Keratinocyte (primary cell): ENCODE measurements around the gene TNIK. TPM values are rescaled to one million over a fixed set of nuclear protein-coding genes. Genes with fewer than 3 reads are reported as not detected.

Source experiments
- DNase-seq: peaks from one replicate; pipeline ENCODE4 v3.0.0-alpha.2; 2011; ENCODE audit warnings: low read depth, missing footprints, low spot score
- FAIRE-seq: peaks from 2 replicates; lab custom pipeline; 2011; peaks lifted over from hg19 to GRCh38; lab: Jason Lieb, UNC
- H2AFZ ChIP-seq: 2 replicates; pipeline ENCODE4 v1.6.0; 2012; ENCODE audit warnings: low read length, control low read depth, inconsistent platforms; ENCODE audit not compliant: control insufficient read depth
- H3K27ac ChIP-seq: 2 replicates; pipeline ENCODE4 v1.5.1; 2011; ENCODE audit warnings: low read length; ENCODE audit not compliant: control insufficient read depth, insufficient read depth
- H3K27me3 ChIP-seq: 3 replicates; pipeline ENCODE4 v1.6.0; 2011; ENCODE audit warnings: low read length; ENCODE audit not compliant: control insufficient read depth, insufficient read depth; ENCODE audit errors: extremely low read depth
- H3K36me3 ChIP-seq, 2 experiments: 2 replicates in 1 of 2; 3 replicates in 1 of 2; pipeline ENCODE4 v1.5.1; 2011; ENCODE audit warnings: low read length in 2 of 2, mild to moderate bottlenecking in 1 of 2; ENCODE audit not compliant: control insufficient read depth in 2 of 2, insufficient read depth in 2 of 2; ENCODE audit errors: extremely low read depth in 1 of 2
- H3K4me1 ChIP-seq: 3 replicates; pipeline ENCODE4 v1.5.1; 2011; ENCODE audit warnings: low read length; ENCODE audit not compliant: control insufficient read depth, insufficient read depth; ENCODE audit errors: extremely low read depth
- H3K4me2 ChIP-seq: 3 replicates; pipeline ENCODE4 v1.6.0; 2011; ENCODE audit warnings: low read depth, low read length; ENCODE audit not compliant: control insufficient read depth, insufficient read depth; ENCODE audit errors: extremely low read depth
- H3K4me3 ChIP-seq, 3 experiments: fragments of 200-600 bp in 1 of 3; sonication (generic) in 1 of 3; 2 replicates in 2 of 3; 3 replicates in 1 of 3; pipeline ENCODE4 v1.5.1; 2011 to 2016; ENCODE audit warnings: low read length in 3 of 3, mild to moderate bottlenecking in 3 of 3, control low read depth in 2 of 3, inconsistent platforms in 1 of 3, low read depth in 1 of 3, mixed read lengths in 1 of 3, mixed run types in 1 of 3, moderate library complexity in 1 of 3; ENCODE audit not compliant: control insufficient read depth in 2 of 3, insufficient read depth in 2 of 3; ENCODE audit errors: extremely low read depth in 1 of 3
- H3K79me2 ChIP-seq: 2 replicates; pipeline ENCODE4 v1.6.0; 2012; ENCODE audit warnings: low read length; ENCODE audit not compliant: control insufficient read depth, insufficient read depth
- H3K9ac ChIP-seq: 3 replicates; pipeline ENCODE4 v1.6.0; 2011; ENCODE audit warnings: low read length; ENCODE audit not compliant: control insufficient read depth, insufficient read depth; ENCODE audit errors: extremely low read depth
- H3K9me1 ChIP-seq: 3 replicates; pipeline ENCODE4 v1.6.0; 2011; ENCODE audit warnings: low read length; ENCODE audit not compliant: control insufficient read depth, insufficient read depth; ENCODE audit errors: extremely low read depth
- H3K9me3 ChIP-seq: 2 replicates; pipeline ENCODE4 v1.5.1; 2012; ENCODE audit warnings: low read depth, low read length; ENCODE audit not compliant: control insufficient read depth
- H4K20me1 ChIP-seq: 3 replicates; pipeline ENCODE4 v1.6.0; 2011; ENCODE audit warnings: low read length; ENCODE audit not compliant: control insufficient read depth, insufficient read depth; ENCODE audit errors: extremely low read depth
- CTCF ChIP-seq, 3 experiments: IDR thresholded peaks in 1 of 3; conservative IDR thresholded peaks in 1 of 3; optimal IDR thresholded peaks in 1 of 3; 2 replicates in 2 of 3; 3 replicates in 1 of 3; pipeline versions ENCODE3 to v1.5.1; 2011; ENCODE audit warnings: low read length in 3 of 3, mild to moderate bottlenecking in 3 of 3, moderate library complexity in 2 of 3, control low read depth in 1 of 3, inconsistent platforms in 1 of 3; ENCODE audit not compliant: insufficient read depth in 2 of 3; ENCODE audit errors: extremely low read depth in 1 of 3
- EZH2 ChIP-seq: IDR thresholded peaks from one replicate; pipeline ENCODE4 v1.6.1; 2012; ENCODE audit warnings: inconsistent platforms, mild to moderate bottlenecking, low read length, moderate library complexity
- dilution Hi-C: fragments of 300-500 bp; cut with MboI; formaldehyde crosslinking; loops from one replicate; pipeline ENCODE4 v1.7.0; 2020; ENCODE audit warnings: low sequenced_read_pairs; ENCODE audit not compliant: extremely low pct_ligation_motif_present
- polyA plus RNA-seq, 5 experiments: library from polyadenylated mRNA; depleted of rRNA in 3 of 5; stranded (reverse) in 3 of 5; stranded (forward) in 1 of 5; unstranded in 1 of 5; fragments of >200 nt; gene quantifications; 1 replicate in 1 of 5; 2 replicates in 3 of 5; 3 replicates in 1 of 5; pipeline versions ENCODE4 v1.2.1 to v1.2.3, GENCODE V29; 2011 to 2012; ENCODE audit warnings: missing spikeins in 2 of 5, low read depth in 1 of 5, low replicate concordance in 1 of 5

The TNIK gene
- polyA plus RNA-seq, 1 donor (not counting 4 experiments of a cell fraction or from before 2014, with no cell fraction given) = 4.4 TPM

DNA sequence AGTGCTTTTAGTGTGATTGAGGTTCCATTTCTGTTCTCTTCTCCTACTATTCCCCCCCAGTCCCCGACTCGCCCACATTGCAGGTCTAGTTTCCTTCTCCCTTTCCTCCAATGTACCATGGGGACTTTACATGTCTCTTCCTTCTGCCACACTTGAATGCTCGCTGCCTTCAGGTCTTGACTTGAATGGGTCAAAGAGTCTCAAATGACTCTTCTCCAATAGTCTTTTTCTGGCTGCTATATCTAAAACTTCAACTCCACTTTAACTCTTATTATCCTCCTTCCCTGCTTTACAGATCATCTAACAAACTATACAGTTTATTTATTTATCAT lies 219.7 kb downstream of the TNIK start:
- no peaks in the 10 kb centered on the region for H3K4me1 ChIP-seq
- dilution Hi-C loops = no loop called here
- no peak for DNase-seq
- no peak overlapping the region for H3K9ac ChIP-seq
- H3K4me3 ChIP-seq = no peak overlapping the region
- TF ChIP-seq EZH2 (no peak), CTCF (optimal IDR thresholded peaks at IDR 0.05 in 1 of 3, IDR thresholded peaks at IDR 0.05 in 1 of 3, conservative IDR thresholded peaks at IDR 0.05 in 1 of 3; ENCODE audit: extremely low read depth in 1 of 3, insufficient read depth in 2 of 3, low read length in 3 of 3) (no peak)
- no peak overlapping the region for H3K27ac ChIP-seq
- no peaks in the 10 kb centered on the region for H3K79me2 ChIP-seq
- FAIRE-seq = no peak
- no peaks in the 10 kb centered on the region for H3K9me3 ChIP-seq
- no peaks in the 10 kb centered on the region for H4K20me1 ChIP-seq
- no peak overlapping the region for H3K4me2 ChIP-seq
- H2AFZ ChIP-seq = no peak overlapping the region
- H3K36me3 ChIP-seq = no peaks in the 10 kb centered on the region
- no peaks in the 10 kb centered on the region for H3K9me1 ChIP-seq
- H3K27me3 ChIP-seq = no peaks in the 10 kb centered on the region

DNA sequence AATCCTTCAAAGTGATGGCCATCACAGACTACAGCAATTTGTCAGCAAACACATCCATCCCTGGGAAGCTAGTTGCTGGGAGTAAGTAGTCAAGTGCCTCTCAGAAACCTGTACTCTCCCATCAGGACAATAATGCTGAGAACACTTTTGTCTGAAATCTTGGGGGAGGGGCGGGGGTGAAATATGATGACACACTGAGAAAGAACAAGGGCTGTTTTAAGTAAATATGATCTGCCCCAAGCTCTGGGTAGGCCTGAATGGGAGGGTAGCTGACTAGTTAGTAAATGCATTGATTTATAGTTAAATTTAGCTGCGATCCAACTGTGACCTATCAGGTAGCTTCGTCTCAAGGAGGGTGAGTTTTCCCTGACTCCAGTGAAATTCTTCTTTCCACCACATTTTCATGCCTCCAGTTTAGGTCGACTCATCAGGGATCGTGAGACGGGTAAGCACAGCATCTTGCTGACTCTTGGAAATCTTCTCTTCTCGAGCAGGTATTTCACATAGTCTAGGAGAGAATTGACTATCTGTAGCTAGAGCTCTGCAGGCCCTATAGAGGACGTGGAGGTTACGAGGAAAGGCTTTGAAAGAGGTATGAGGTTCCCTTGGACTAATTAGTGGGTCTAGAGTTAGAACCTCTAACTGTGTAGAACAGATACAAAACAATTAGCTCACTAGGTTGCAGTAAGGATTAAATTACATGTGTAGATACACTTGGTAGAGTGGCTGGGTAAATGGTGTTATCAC lies 220.3 kb downstream of the TNIK start:
- FAIRE-seq = peak; percentile 32
- dilution Hi-C loops = no loop called here
- no peaks in the 10 kb centered on the region for H3K9me1 ChIP-seq

More for the DNA sequence above, 220.3 kb downstream of the TNIK start:
- Histone ChIP-seq H3K27ac (no peak overlapping the region), H3K27me3 (no peaks in the 10 kb centered on the region), H3K36me3 (no peaks in the 10 kb centered on the region), H3K4me2 (no peak overlapping the region), H3K9me3 (no peaks in the 10 kb centered on the region), H3K79me2 (no peaks in the 10 kb centered on the region), H3K4me3 (no peak overlapping the region), H2AFZ (no peak overlapping the region), H4K20me1 (no peaks in the 10 kb centered on the region), H3K9ac (no peak overlapping the region), H3K4me1 (no peaks in the 10 kb centered on the region)
- TF ChIP-seq EZH2 = no peak
- TF ChIP-seq CTCF (optimal IDR thresholded peaks at IDR 0.05 in 1 of 3, IDR thresholded peaks at IDR 0.05 in 1 of 3, conservative IDR thresholded peaks at IDR 0.05 in 1 of 3; ENCODE audit: extremely low read depth in 1 of 3, insufficient read depth in 2 of 3, low read length in 3 of 3) = no peak
- no peak for DNase-seq
